K562 (cell line): ENCODE data around the gene LRRC25. TPM values are rescaled to one million over a fixed set of nuclear protein-coding genes. Genes with fewer than 3 reads are reported as not detected.

Experiments used
- BCLAF1 ChIP-seq, 2 experiments: fragments of 450-650 bp in 1 of 2; IDR thresholded peaks; 2 replicates each; pipeline ENCODE4 v1.6.1; 2011 to 2017; ENCODE audit warnings: low read depth in 2 of 2, antibody characterized with exemption in 1 of 2, borderline replicate concordance in 1 of 2, low read length in 1 of 2, mild to moderate bottlenecking in 1 of 2, mixed read lengths in 1 of 2; ENCODE audit not compliant: control insufficient read depth in 1 of 2
- BRD9 ChIP-seq: fragments of 450-650 bp; IDR thresholded peaks from 2 replicates; pipeline ENCODE4 v1.6.1; 2018; ENCODE audit warnings: low read depth; ENCODE audit not compliant: partially characterized antibody
- CHAMP1 ChIP-seq: fragments of 450-650 bp; IDR thresholded peaks from 2 replicates; pipeline ENCODE4 v1.6.1; 2016; ENCODE audit warnings: mild to moderate bottlenecking
- EZH2 ChIP-seq: IDR thresholded peaks from 2 replicates; pipeline ENCODE4 v1.6.1; 2012; ENCODE audit warnings: low read depth, mild to moderate bottlenecking, inconsistent platforms, low read length, borderline replicate concordance
- FOS ChIP-seq: IDR thresholded peaks from 3 replicates; pipeline ENCODE4 v1.6.1; 2011; ENCODE audit not compliant: insufficient read length; ENCODE audit errors: extremely low read depth
- GTF2F1 ChIP-seq: IDR thresholded peaks from 2 replicates; pipeline ENCODE4 v1.6.1; 2011; ENCODE audit warnings: low read depth, low read length, improper control_type of control experiment
- HEY1 ChIP-seq: fragments of 250-450 bp; sonication (Bioruptor Pico); IDR thresholded peaks from 2 replicates; pipeline ENCODE4 v1.5.0; 2020; ENCODE audit warnings: mild to moderate bottlenecking, moderate library complexity, borderline replicate concordance
- NR4A1 ChIP-seq, 2 experiments: fragments of 250-450 bp in 1 of 2; fragments of 450-650 bp in 1 of 2; sonication (Bioruptor Pico) in 1 of 2; IDR thresholded peaks; 2 replicates each; pipeline versions ENCODE4 v1.4.0 to v1.6.1; 2016 to 2020; ENCODE audit warnings: mild to moderate bottlenecking in 2 of 2, missing compliant biosample characterization in 1 of 2, missing genetic modification characterization in 1 of 2, moderate library complexity in 1 of 2
- PURB ChIP-seq: sonication (generic); formaldehyde crosslinking; IDR thresholded peaks from 2 replicates; pipeline ENCODE4 v1.9.0; 2021; ENCODE audit warnings: low read depth, mild to moderate bottlenecking, missing genetic modification reagents
- RBM34 ChIP-seq: fragments of 200-400 bp; formaldehyde crosslinking; IDR thresholded peaks from 2 replicates; pipeline ENCODE4 v1.6.1; 2018; ENCODE audit warnings: low read length, borderline replicate concordance; ENCODE audit not compliant: insufficient read depth
- SAFB2 ChIP-seq: fragments of 200-400 bp; formaldehyde crosslinking; IDR thresholded peaks from 2 replicates; pipeline ENCODE4 v1.6.1; 2018; ENCODE audit warnings: borderline replicate concordance, low read length, low read depth, moderate library complexity; ENCODE audit not compliant: severe bottlenecking
- SIN3B ChIP-seq: fragments of 450-650 bp; IDR thresholded peaks from 2 replicates; pipeline ENCODE4 v1.6.1; 2017; ENCODE audit warnings: low read depth, mild to moderate bottlenecking, moderate library complexity
- SMAD2 ChIP-seq: fragments of 150-350 bp; IDR thresholded peaks from 2 replicates; pipeline ENCODE4 v1.6.1; 2014; ENCODE audit warnings: low read depth, mild to moderate bottlenecking, low read length
- TBP ChIP-seq: optimal IDR thresholded peaks from 2 replicates; pipeline ENCODE3; 2011; ENCODE audit warnings: low read depth, low read length, improper control_type of control experiment
- TEAD4 ChIP-seq, 2 experiments: sonication (generic) in 1 of 2; formaldehyde crosslinking in 1 of 2; IDR thresholded peaks; 2 replicates each; pipeline versions ENCODE4 v1.6.1 to v1.8.0; 2012 to 2022; ENCODE audit warnings: borderline replicate concordance in 1 of 2, inconsistent platforms in 1 of 2, low read length in 1 of 2, mild to moderate bottlenecking in 1 of 2, missing genetic modification reagents in 1 of 2
- ZNF133 ChIP-seq: fragments of 250-450 bp; sonication (Bioruptor Pico); IDR thresholded peaks from 2 replicates; pipeline ENCODE4 v1.4.0; 2020; ENCODE audit warnings: mild to moderate bottlenecking
- ZNF140 ChIP-seq: fragments of 250-450 bp; sonication (Bioruptor Pico); IDR thresholded peaks from 2 replicates; pipeline ENCODE4 v1.8.0; 2021; ENCODE audit warnings: moderate library complexity, mild to moderate bottlenecking, inconsistent platforms
- ZNF561 ChIP-seq: fragments of 450-650 bp; formaldehyde crosslinking; conservative IDR thresholded peaks from 2 replicates; pipeline ENCODE4 v1.4.0; 2020; ENCODE audit warnings: mild to moderate bottlenecking, moderate library complexity
- ZNF77 ChIP-seq: fragments of 250-450 bp; sonication (Bioruptor Pico); IDR thresholded peaks from 2 replicates; pipeline ENCODE4 v1.5.0; 2020
- polyA plus RNA-seq, 8 experiments: library from polyadenylated mRNA; depleted of rRNA in 4 of 8; stranded (reverse) in 5 of 8; unstranded in 3 of 8; fragments of >200 nt; fragmentation: Nextera tagmentation in 2 of 8; fragmentation: Illumina TruSeq in 1 of 8; extraction: Ambion mirVana in 2 of 8; extraction: Trizol in 1 of 8; gene quantifications; 2 replicates each; pipeline versions ENCODE4 v1.2.1 to v1.2.3, GENCODE V29; 2011 to 2014; ENCODE audit warnings: inconsistent platforms in 1 of 8, missing spikeins in 1 of 8
- total RNA-seq, 7 experiments: library from RNA; depleted of rRNA in 6 of 7; stranded (reverse); fragments of >200 nt in 6 of 7; fragmentation: Illumina TruSeq in 2 of 7; extraction: Trizol in 2 of 7; gene quantifications; 2 replicates each; pipeline versions ENCODE4 v1.2.1 to v1.2.3, GENCODE V29; 2011 to 2021; ENCODE audit warnings: low replicate concordance in 1 of 7

LRRC25 gene
- total and polyA plus RNA-seq, 9 of the 15 experiments (the other 6 are each of a cell fraction or from before 2014, with no cell fraction given), result 0.07 to 0.36 (median 0.10) TPM; not detected in 3

- TF ChIP-seq RBM34 (no peak), TEAD4 (IDR thresholded peaks at IDR 0.05; ENCODE audit: low read length) (0 out of 2 replicates have a peak, but pooled peaks have one; percentile 12), TEAD4 (CRISPR knock-in tag; IDR thresholded peaks at IDR 0.05; ENCODE audit: borderline replicate concordance) (no peak), SIN3B (no peak), FOS (no peak), SAFB2 (no peak), HEY1 (CRISPR knock-in tag) (no peak), ZNF133 (CRISPR knock-in tag) (no peak), PURB (CRISPR knock-in tag) (no peak), ZNF140 (CRISPR knock-in tag) (no peak), SMAD2 (no peak), CHAMP1 (no peak), ZNF77 (CRISPR knock-in tag) (no peak), EZH2 (no peak), GTF2F1 (no peak), BRD9 (no peak), TBP (no peak), ZNF561 (CRISPR knock-in tag) (no peak), BCLAF1 (IDR thresholded peaks at IDR 0.05; ENCODE audit: borderline replicate concordance in 1 of 2, control insufficient read depth in 1 of 2, low read depth in 2 of 2, low read length in 1 of 2) (0 out of 4 replicates have a peak, but pooled peaks of 1 of the 2 experiments have one; percentile 45), NR4A1 (CRISPR knock-in tag; IDR thresholded peaks at IDR 0.05) (no peak), NR4A1 (tag; IDR thresholded peaks at IDR 0.05) (no peak)
Observed at GRCh38 chr19:18438331-18439024, 41.1 kb upstream of the LRRC25 start (continued).
